Stimulated activated CD8-positive, alpha-beta memory T cell treated with anti-CD3 and anti-CD28 coated beads, Interleukin-7, amount 100 ng/mL, for 48 hours (primary cell): ENCODE results near the gene BPI.
"Not testable (repeated sequence)": the region's sequence is repeated elsewhere in the genome, so short reads cannot be mapped to it uniquely, and the experiment has no call there.

Experiments used
- DNase-seq, 2 donors: peaks; one replicate each; pipeline ENCODE4 v3.0.0-alpha.2; 2020; ENCODE audit warnings: low read depth in 1 of 2; ENCODE audit errors: extremely low read depth in 1 of 2

BPI gene

GRCh38 chr20:38302786-38303185, 1.2 kb upstream of the BPI start:
- no peak for DNase-seq

GRCh38 chr20:38304845-38305447, 990 bp downstream of the BPI start:
- DNase-seq = no peak

- DNase-seq = no peak
Observed at GRCh38 chr20:38305541-38305940, 1.6 kb downstream of the BPI start.

GRCh38 chr20:38306379-38306778, 2.4 kb downstream of the BPI start:
- no peak for DNase-seq

GRCh38 chr20:38307371-38308046, 3.6 kb downstream of the BPI start:
- no peak for DNase-seq

- no peak for DNase-seq
Observed at GRCh38 chr20:38308047-38308438, 4.1 kb downstream of the BPI start.

- no peak for DNase-seq
Observed at GRCh38 chr20:38308447-38308846, 4.5 kb downstream of the BPI start.

GRCh38 chr20:38311091-38311490, 7.1 kb downstream of the BPI start:
- no peak for DNase-seq

GRCh38 chr20:38311491-38311890, 7.5 kb downstream of the BPI start:
- no peak for DNase-seq

GRCh38 chr20:38313676-38314075, 9.7 kb downstream of the BPI start:
- no peak for DNase-seq

GRCh38 chr20:38314350-38314749, 10.4 kb downstream of the BPI start:
- DNase-seq = not testable (repeated sequence)

- no peak for DNase-seq
Observed at GRCh38 chr20:38315290-38315966, 11.5 kb downstream of the BPI start.

- no peak for DNase-seq
Observed at GRCh38 chr20:38316341-38316740, 12.4 kb downstream of the BPI start.

GRCh38 chr20:38317422-38317821, 13.5 kb downstream of the BPI start:
- no peak for DNase-seq

- no peak for DNase-seq
Observed at GRCh38 chr20:38320221-38320620, 16.3 kb downstream of the BPI start.

GRCh38 chr20:38321959-38322598, 18.1 kb downstream of the BPI start:
- no peak for DNase-seq

- no peak for DNase-seq
Observed at GRCh38 chr20:38324159-38324558, 20.2 kb downstream of the BPI start.

GRCh38 chr20:38325167-38325566, 21.2 kb downstream of the BPI start:
- DNase-seq = no peak

GRCh38 chr20:38325905-38326304, 21.9 kb downstream of the BPI start:
- no peak for DNase-seq

- DNase-seq = no peak
Observed at GRCh38 chr20:38326309-38326708, 22.4 kb downstream of the BPI start.

- no peak for DNase-seq
Observed at GRCh38 chr20:38330638-38331037, 26.7 kb downstream of the BPI start.

- no peak for DNase-seq
Observed at GRCh38 chr20:38331245-38331644, 27.3 kb downstream of the BPI start.
